HG03521 (cell line): ENCODE measurements around the gene INTS15.

Experiments
- ATAC-seq: cut with Tn5 transposase; IDR thresholded peaks from one replicate; pipeline ENCODE4 v1.9.1; 2021; ENCODE audit warnings: mild to moderate bottlenecking, moderate library complexity; ENCODE audit not compliant: unreplicated experiment

INTS15 gene

DNA sequence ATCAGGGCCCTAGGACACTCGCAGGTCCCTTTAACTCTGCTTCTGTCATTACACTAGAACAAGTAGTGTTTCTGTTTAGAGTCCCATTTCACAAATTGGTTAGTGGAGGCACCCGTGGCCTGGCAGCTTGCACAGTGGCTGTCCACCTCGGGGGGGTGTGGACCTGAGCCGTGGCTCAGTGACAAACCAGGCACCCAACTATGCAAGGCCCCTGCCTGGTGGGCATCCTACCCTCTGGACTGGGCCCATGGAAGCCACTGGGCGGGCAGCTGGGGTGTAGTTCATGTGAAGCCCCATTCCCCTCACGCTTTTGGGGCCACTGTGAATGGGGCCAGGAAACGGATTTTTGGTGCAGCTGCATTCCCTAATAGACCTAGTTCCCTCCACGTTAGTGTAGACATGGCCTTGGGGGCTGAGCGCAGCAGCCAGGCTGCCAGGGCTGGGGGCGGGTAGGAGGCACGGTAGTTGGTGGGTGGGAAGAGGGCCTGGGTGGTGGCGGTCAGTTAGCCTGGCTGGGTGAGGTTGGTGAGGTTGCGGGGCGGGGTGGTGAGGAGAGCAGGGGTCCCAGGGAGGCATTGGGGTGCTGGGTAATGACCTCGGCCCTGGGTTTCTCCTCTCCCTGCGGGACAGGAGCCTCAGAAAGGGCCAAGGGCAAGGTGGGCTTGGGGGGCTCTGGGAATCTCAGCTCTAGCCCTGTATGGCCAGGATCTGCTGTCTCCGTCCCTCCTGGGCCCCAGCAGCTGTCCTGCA, 66.0 kb downstream of the INTS15 start:
- no peak for ATAC-seq

DNA sequence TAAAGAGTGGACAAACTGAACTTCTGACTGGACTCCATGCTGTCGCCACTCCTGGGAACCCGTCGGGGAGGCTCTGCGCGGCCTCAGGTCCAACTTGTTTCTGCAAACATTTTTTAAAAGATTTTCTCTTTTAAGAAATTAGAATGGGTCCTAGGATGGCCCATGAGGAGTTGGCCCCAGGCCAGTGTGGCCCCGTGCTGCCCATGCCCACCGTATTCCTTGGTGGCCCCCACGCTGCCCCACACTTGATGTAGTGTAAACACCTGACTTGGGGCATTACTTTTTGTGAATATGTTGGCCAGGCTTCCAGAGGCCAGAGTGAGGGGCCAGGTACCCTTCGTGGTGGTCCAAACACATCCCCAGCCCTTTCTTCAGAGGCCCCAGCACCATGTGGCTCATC, 66.6 kb downstream of the INTS15 start:
- no peak for ATAC-seq
